HG03139 (cell line): Measurements from ENCODE around the gene RHBDF1.
"Not testable (repeated sequence)": the region's sequence is repeated elsewhere in the genome, so short reads cannot be mapped to it uniquely, and the experiment has no call there.

Experiments used
- ATAC-seq: cut with Tn5 transposase; IDR thresholded peaks from one replicate; pipeline ENCODE4 v1.9.1; 2021; ENCODE audit not compliant: unreplicated experiment

The RHBDF1 gene

DNA sequence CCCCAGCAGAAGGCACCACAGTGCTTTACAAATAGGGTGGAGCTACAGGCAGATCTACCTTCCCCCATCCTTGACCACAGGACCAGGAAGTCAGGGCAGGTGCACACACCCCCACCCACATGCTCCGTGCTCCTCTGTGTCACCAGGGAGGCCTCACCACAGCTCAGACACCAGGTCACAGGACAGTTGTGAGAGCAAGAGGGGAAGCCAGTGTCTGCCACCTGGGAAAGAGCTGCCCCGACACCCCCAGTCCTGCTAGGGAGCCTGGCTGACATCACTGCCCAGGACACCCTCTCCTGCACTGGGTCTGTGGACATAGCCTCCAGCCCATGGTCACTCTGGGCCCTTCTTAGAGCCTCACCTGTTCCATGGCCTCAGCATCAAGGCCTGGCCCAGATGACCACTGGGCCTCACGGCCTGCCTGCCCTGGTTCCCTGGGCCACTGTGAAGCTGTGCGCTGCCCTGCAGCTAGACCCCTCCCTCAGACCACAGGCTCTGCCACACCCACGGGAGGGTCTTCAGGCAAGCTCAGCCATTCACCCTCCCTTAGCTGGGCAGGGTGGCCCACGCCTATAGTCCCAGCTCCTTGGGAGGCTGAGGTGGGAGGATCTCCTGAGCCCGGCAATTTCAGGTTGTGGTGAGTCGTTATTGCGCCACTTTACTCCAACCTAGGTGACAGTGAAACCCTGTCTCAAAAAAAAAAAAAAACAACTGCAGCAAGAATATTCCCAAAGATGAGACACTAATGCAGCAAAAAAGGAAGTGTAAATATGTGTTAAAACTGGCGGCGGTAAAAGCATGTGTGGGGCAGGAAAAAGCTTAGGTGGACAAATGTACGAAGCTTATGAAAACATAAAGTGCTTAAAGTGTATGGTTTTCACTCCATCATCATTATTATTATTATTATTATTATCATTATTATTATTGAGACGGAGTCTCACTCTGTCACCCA lies 33.2 kb downstream of the RHBDF1 start:
- ATAC-seq: peak; percentile 73

DNA sequence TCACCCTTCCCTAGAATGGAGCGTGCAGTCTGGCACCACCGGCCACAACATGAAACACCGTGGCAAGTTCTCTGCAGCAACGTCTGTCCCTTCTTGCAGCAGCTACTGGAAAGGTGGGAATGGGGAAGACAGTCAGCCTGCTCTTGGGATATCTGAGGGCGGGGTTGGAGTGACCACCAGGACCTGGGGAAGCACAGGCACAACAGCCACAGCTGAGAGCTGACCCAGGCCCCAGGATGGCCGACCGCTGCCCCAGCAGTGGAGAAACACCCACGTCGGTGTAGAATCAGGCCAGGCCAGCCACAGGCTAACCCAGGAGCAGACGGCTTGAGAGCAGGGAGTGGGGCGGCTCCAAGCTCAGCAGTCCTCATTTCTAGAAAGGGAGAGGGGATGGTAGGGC lies 34.2 kb downstream of the RHBDF1 start:
- ATAC-seq: not testable (repeated sequence)

DNA sequence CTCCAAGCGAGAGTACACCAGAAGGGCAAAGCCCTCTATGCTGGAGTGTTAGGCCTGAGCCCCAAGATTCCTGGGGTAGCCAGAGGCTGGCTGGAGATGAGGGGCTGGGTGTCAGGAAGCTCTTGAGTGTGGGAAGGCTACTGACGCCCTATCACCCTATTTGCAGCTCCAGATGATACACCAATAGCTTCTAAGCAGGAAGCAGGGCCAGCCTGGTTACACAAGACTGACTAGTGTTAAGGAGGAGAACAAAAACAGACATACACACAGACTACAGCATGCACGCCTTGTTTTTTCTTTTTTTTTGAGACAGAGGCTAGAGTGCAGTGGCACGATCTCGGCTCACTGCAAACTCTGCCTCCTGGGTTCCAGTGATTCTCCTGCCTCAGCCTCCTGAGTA lies 34.9 kb downstream of the RHBDF1 start:
- ATAC-seq: no peak

DNA sequence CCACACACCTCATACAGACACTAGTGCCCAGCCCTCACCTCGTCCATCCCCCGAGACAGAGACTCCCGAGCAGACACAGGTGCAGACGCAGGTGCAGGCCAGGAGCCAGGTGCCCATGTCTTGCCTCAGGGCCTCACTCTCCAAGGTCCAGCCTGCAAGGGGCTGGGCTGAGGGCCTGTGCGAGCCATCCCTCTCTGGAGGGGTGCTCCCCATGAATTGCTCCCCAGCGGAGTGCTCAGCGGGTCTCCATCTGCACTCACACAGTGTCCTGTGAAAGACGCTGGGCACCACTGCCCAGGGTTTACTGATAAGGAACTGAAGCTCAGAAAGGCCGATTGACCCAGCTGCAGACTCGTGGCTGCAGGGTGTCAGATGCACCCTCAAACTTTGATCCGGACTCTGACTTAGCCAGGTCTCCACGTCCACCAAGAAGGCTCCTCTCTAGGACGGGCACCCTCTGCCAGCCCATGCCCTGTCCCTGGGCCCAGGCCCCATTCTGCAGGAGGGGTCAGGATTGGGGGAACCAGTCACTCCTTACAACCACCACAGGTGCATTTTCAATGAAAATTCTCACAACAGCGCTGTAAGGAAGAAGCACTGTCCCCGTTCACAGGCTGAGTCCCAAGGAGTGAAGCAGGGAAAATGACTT lies 36.0 kb downstream of the RHBDF1 start:
- no peak for ATAC-seq

DNA sequence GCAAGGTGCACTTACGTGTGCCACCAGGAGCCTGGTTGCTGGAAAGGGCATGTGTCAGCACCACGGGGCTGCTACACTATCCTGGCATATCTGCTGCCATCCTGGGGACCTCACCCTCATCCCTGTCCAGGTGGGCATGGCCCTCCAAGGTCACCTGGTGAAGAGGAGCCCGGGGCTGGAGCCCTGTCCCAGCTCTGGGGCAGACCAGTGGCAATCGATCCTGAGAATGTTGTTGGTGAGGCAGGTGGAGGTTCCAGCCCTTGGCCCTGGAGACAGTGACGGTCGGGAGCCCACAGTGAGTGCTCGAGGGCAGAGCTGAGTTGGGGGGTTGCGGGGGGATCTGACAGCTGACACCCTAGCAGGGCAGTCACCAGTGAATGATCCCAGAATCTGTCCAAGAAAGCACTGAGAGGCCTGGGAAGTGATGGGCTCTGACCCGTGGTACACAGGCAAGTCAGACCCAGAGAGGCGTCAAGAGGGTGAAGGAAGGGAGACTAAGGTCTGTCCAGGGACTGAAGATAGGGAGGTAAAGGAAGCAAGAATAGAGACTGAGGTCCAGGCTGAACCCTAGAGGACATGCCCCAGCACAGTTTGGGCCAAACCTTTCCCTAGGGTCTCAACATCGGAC lies 36.6 kb downstream of the RHBDF1 start:
- no peak for ATAC-seq

DNA sequence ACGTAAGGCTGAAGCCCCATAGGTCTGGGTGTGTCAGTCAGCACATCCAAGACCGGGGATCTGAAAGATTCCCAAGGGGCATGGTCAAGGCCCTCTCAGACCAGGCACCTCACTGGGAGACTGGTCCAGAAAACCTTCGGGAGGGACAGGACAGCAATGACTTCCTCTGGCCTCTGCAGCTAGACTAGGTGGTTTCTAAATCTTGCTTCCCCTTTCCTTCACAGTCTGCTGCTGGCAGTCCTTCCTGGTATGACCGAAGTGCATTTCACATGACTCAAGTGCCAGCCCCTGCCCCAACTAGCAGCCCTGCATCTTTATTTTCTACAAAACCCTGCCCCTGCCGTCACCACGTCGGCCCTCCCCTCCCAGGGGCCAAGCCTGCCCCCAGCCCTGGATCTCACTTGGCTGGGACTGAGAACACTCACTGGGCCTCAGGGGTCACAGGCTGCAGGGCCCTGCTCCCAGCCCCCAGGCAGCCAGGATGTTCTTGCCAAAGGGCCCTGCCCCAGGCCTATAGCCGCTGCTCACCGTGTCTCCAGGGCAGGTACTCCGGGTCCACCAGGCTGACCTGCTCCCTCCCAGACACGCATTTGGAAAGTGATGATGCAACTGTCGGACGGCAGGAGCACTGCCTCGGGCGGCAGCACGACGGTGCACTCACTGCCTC lies 37.3 kb downstream of the RHBDF1 start:
- no peak for ATAC-seq

DNA sequence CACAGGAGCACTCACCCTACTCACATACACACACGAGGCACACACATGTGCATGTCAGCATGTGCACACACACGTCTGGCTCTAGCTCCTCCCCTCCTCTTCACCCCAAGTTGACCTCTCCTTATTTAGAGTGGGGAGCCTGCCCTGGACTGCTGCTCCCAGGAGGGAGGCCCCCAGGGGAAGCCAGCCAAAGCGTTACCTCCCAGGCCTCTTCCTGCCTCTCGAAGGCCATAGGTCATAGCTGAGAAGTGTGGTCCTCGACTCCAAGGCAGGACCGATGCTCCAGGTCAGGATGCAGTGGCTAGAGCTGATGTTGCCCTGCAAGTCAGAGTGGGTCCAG lies 37.8 kb downstream of the RHBDF1 start:
- no peak for ATAC-seq

DNA sequence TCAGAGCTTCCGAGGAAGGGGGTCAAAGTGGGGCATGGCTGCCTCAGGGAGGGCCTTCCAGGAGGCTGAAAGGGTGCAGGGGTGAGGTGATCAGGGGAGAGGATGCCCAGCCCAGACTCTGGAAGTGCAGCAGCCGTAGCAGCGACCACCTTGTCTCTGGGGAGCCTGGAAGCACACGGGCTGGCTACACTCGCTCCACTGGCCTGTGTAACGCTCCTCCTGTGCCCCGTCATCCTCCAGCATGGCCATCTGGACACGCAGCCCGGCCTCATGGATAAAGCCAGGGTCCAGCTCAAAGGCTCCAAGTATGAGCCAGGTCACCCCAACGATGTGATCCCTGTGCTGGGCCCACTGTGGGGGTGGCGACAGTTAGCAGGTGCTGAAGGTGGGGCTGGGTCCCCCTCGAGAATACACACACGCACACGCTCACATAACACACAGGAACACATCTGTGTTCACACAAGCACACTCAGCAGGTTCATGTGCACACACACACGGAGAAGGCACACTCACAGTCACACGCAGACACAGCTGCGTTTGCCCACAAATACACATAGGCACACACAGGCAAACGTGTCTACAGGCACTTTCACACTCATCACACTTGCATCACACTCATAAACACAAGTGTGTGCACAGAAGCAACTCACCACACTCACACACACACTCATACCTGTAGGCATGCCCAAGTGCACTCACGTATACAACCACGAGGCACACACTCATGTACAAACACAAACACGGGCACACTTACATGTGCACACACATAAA lies 38.4 kb downstream of the RHBDF1 start:
- ATAC-seq: no peak

DNA sequence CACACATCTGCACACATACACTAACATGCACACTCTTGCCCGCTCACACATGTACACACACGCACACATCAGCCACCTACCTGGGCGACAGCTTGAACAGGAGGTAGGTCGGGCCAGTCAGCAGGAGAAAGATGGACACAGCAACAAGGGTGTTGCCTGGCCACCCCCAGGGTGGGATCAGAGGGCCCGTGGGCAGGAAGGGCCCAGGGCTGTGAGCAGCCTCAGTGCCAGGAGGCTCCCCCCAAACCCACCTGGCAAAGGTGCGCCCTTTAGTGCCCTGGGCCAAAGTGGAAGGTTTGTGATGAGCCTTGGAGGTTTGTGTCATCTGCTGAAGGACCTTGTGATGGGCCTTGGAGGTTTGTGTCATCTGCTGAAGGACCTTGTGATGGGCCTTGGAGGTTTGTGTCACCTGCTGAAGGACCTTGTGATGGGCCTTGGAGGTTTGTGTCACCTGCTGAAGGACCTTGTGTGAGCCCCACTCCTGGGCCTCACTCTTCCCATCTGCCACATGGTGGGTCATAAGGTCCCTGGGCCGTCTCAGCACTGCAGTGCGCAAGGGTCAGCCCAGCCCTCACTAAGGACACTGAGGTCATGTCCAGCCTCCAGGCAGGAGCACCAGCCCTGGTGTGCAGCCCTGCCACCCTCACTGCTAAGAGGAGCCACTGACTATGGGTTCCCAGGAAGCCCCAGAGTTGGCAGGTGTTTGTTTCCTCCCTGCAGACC lies 39.1 kb downstream of the RHBDF1 start:
- ATAC-seq: not testable (repeated sequence)

DNA sequence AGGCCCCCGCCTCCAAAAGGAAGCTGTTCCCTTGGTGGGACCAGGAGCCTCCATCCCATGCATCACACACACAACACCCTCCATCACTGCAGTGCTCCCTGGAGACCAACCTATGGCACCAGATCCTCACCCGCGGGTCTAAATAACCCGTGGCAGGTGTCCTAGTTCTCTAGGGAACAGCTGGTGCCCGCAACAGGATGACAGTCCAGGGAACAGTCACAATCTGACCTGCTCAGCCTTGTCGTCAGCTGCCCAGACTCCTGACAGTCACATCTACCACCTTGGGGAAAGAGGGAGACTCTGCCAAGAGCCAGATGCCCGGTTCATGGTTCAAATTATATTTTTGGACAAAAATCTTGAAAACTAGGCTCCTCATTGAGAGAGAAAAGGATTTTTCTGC lies 41.8 kb downstream of the RHBDF1 start:
- not testable (repeated sequence) for ATAC-seq

DNA sequence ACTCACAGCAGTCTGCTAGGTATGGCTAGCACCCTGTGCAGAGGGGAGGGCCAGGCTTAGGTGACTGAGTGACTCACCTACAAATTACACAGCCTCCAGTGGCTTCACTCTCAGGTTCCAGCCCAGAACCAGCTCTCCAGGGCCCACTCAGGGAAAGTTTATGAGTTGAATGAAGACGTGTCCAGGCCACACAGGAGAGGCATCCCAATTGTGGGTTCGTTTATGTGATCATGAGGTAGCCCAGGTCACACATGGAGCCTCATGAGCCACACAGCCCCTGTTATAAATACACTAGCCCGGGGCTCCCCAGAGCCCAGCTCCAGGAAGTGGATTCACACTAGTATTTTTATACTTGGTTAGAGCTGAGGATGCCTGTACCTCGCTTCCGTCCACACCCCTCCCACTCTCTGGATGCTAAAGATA lies 46.5 kb downstream of the RHBDF1 start:
- ATAC-seq: not testable (repeated sequence)

DNA sequence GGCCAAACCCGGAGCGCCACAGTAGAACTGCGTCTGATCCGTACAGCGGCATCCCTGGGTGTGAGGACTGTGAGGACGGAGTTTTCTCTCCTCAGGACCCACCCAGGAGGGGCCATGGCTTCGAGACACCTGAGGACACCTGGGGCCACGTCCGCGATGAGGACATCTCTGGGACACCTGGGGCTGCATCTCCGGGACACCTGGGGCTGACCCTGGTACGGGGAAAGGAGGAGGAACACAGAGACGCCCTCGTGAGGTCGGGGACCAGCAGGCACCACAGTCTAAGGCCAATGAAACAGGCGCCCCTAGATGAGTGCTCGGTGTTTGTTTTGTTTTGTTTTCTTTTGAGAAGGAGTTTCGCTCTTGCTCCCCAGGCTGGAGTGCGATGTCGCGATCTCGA lies 48.3 kb downstream of the RHBDF1 start:
- ATAC-seq: not testable (repeated sequence)

DNA sequence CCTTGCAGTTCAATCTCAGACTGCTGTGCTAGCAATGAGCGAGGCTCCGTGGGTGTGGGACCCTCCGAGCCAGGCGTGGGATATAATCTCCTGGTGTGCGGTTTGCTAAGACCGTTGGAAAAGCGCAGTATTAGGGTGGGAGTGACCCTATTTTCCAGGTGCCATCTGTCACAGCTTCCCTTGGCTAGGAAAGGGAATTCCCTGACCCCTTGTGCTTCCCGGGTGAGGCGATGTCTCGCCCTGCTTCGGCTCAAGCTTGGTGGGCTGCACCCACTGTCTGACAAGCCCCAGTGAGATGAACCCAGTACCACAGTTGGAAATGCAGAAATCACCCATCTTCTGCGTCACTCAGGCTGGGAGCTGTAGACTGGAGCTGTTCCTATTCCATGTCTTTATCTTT lies 51.5 kb downstream of the RHBDF1 start:
- not testable (repeated sequence) for ATAC-seq

DNA sequence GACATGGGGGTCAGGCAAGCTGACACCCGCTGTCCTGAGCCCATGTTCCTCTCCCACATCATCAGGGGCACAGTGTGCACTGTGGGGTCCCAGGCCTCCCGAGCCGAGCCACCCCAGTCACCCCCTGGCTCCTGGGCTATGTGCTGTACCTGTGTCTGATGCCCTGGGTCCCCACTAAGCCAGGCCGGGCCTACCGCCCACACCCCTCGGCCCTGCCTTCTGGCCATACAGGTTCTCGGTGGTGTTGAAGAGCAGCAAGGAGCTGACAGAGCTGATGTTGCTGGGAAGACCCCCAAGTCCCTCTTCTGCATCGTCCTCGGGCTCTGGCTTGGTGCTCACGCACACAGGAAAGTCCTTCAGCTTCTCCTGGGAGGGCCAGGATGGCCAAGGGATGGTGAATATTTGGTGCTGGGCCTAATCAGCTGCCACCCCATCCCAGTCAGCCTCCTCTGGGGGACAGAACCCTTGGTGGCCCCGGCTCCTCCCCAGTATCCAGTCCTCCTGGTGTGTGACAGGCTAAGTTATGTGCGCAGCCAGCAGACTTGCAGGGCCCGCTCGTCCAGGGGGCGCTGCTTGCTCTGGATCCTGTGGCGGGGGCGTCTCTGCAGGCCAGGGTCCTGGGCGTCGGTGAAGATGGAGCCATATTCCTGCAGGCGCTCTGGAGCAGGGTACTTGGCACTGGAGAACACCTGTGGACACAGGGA lies 55.2 kb downstream of the RHBDF1 start:
- not testable (repeated sequence) for ATAC-seq

DNA sequence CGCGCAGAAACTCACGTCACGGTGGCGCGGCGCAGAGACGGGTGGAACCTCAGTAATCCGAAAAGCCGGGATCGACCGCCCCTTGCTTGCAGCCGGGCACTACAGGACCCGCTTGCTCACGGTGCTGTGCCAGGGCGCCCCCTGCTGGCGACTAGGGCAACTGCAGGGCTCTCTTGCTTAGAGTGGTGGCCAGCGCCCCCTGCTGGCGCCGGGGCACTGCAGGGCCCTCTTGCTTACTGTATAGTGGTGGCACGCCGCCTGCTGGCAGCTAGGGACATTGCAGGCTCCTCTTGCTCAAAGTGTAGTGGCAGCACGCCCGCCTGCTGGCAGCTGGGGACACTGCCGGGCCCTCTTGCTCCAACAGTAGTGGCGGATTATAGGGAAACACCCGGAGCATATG lies 61.7 kb downstream of the RHBDF1 start:
- ATAC-seq: not testable (repeated sequence)

DNA sequence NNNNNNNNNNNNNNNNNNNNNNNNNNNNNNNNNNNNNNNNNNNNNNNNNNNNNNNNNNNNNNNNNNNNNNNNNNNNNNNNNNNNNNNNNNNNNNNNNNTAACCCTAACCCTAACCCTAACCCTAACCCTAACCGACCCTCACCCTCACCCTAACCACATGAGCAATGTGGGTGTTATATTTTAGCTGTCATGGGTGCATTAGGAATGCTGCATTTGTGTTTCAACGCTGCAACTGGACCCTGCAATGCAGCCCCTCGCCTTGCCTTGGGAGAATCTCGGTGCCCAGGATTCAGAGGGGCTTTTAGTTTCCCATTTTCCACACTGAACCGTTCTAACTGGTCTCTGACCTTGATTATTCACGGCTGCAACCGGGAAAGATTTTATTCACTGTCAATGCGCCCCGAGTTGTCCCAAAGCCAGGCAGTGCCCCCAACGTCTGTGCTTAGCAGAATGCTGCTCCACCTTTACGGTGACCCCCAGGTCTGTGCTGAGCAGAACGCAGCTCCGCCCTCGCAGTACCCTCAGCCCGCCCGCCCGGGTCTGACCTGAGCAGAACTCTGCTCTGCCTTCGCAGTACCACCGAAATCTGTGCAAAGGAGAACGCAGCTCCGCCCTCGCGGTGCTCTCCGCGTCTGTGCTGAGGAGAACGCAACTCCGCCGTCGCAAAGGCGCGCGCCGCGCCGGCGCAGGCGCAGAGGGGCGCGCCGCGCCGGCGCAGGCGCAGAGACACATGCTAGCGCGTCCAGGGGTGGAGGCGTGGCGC lies 62.3 kb downstream of the RHBDF1 start:
- ATAC-seq: no peak
